DND-41 (cell line): Measurements from ENCODE around the gene SYNDIG1.

ENCODE experiments used
- CTCF ChIP-seq: IDR thresholded peaks from 2 replicates; pipeline ENCODE4 v1.5.1; 2012; ENCODE audit warnings: borderline replicate concordance, low read length, moderate library complexity, mild to moderate bottlenecking; ENCODE audit not compliant: poor library complexity, severe bottlenecking; ENCODE audit errors: extremely low read depth
- EZH2 ChIP-seq: IDR thresholded peaks from 3 replicates; pipeline ENCODE4 v1.6.1; 2012; ENCODE audit warnings: borderline replicate concordance, low read depth, mild to moderate bottlenecking, moderate library complexity, low read length, inconsistent platforms; ENCODE audit not compliant: severe bottlenecking

- TF ChIP-seq CTCF (no peak), EZH2 (no peak)
Observed at GRCh38 chr20:24489193-24489592, 19.8 kb downstream of the SYNDIG1 start.
